Activated B cell treated with CpG ODN at 0.5 μM for 24 hours (primary cell): ENCODE data around the gene SAYSD1. TPM values are rescaled to one million over a fixed set of nuclear protein-coding genes. Genes with fewer than 3 reads are reported as not detected.

ENCODE experiments used
- ATAC-seq: fragments of 200-7000 bp; cut with Tn5 transposase; one replicate; pipeline ENCODE4 v1.10.0; 2021; ENCODE audit warnings: low read depth, mild to moderate bottlenecking, moderate library complexity
- CTCF ChIA-PET: fragments of 350-600 bp; sonication (Branson Sonifier 250); formaldehyde crosslinking; loops from one replicate; lab custom pipeline; 2021; ENCODE audit warnings: antibody characterized with exemption; lab: Charles Lee
- POLR2A ChIA-PET: fragments of 350-600 bp; sonication (Branson Sonifier 250); formaldehyde crosslinking; loops from one replicate; lab custom pipeline; 2021; ENCODE audit warnings: antibody characterized with exemption; lab: Charles Lee
- DNase-seq: peaks from one replicate; pipeline ENCODE4 v3.0.0; 2022
- H3K27ac Mint-ChIP-seq: one replicate; pipeline ENCODE4 v1.8.0; 2020; ENCODE audit warnings: mixed read lengths
- H3K27me3 Mint-ChIP-seq: one replicate; pipeline ENCODE4 v1.8.0; 2021; ENCODE audit warnings: mixed read lengths
- H3K36me3 Mint-ChIP-seq: one replicate; pipeline ENCODE4 v1.8.0; 2021; ENCODE audit warnings: low read depth, mixed read lengths
- H3K4me1 Mint-ChIP-seq: one replicate; pipeline ENCODE4 v1.8.0; 2021; ENCODE audit warnings: mixed read lengths
- H3K4me3 Mint-ChIP-seq: one replicate; pipeline ENCODE4 v1.8.0; 2020; ENCODE audit warnings: mild to moderate bottlenecking, mixed read lengths
- H3K9me3 Mint-ChIP-seq: one replicate; pipeline ENCODE4 v1.8.0; 2020; ENCODE audit warnings: mixed read lengths
- intact Hi-C: fragments of 100-400 bp; cut with micrococcal nuclease; formaldehyde crosslinking; loops from one replicate; pipeline ENCODE4 v1.15.1; 2024
- total RNA-seq: library from RNA; stranded (reverse); gene quantifications from 2 replicates; pipeline ENCODE4 v1.2.3, GENCODE V29; 2022
- TF ChIP-seq, protein P1 (sequence below): fragments of 200-600 bp; IDR thresholded peaks from one replicate; pipeline ENCODE4 v1.8.0; 2022; ENCODE audit warnings: antibody characterized with exemption, mild to moderate bottlenecking

The SAYSD1 gene
- total RNA-seq, 1 donor from 2014 or later = 9.6 TPM

DNA sequence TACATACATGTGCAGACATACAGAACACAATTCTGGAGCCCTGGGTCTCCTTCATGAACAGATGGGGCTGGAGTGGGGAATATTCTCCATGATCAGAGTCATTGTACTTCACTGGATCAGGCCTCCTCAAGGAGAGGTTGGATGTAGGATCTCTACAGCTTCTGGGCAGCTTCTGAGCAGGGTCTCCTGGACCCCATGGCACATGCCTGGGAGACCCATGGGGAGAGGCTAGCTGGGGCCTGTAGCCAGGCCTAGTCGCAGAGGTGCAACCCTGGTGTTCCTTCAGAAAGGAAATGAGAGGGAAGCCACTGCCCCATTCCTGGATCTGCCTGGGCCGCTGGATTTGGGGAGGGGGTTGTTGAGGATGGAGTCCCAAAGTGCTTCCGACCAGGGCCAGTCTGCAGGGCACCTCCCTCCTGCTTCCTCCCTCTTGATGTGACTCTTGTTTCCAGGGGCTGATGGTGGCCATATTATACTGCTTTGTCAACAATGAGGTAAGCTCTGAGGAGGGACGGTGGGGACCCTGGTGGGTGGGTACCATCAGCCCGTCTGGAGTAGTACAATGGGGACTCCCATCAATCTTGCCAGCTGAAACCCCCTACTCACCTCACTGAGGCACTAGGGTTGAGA, 34.6 kb downstream of the SAYSD1 start:
- ATAC-seq (no peak), DNase-seq (no peak)
- TF ChIP-seq, protein P1, sequence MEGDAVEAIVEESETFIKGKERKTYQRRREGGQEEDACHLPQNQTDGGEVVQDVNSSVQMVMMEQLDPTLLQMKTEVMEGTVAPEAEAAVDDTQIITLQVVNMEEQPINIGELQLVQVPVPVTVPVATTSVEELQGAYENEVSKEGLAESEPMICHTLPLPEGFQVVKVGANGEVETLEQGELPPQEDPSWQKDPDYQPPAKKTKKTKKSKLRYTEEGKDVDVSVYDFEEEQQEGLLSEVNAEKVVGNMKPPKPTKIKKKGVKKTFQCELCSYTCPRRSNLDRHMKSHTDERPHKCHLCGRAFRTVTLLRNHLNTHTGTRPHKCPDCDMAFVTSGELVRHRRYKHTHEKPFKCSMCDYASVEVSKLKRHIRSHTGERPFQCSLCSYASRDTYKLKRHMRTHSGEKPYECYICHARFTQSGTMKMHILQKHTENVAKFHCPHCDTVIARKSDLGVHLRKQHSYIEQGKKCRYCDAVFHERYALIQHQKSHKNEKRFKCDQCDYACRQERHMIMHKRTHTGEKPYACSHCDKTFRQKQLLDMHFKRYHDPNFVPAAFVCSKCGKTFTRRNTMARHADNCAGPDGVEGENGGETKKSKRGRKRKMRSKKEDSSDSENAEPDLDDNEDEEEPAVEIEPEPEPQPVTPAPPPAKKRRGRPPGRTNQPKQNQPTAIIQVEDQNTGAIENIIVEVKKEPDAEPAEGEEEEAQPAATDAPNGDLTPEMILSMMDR = no peak
- intact Hi-C loops = no loop called here
- Mint-ChIP-seq H3K4me3 (no peak overlapping the region), H3K9me3 (no peaks in the 10 kb centered on the region), H3K4me1 (no peaks in the 10 kb centered on the region), H3K36me3 (no peaks in the 10 kb centered on the region), H3K27me3 (peaks cover 11% of the 10 kb centered on the region), H3K27ac (no peak overlapping the region)
- CTCF ChIA-PET = no interaction called here
- POLR2A ChIA-PET = no interaction called here

GRCh38 chr6:39079197-39080125, 35.5 kb downstream of the SAYSD1 start:
- Mint-ChIP-seq H3K4me1 (no peaks in the 10 kb centered on the region), H3K36me3 (no peaks in the 10 kb centered on the region), H3K27me3 (peaks cover 9% of the 10 kb centered on the region), H3K27ac (no peak overlapping the region), H3K9me3 (no peaks in the 10 kb centered on the region), H3K4me3 (no peak overlapping the region)
- ChIA-PET POLR2A (no interaction called here), CTCF (no interaction called here)
- TF ChIP-seq, protein P1 = no peak
- DNase-seq = no peak
- ATAC-seq = no peak
- intact Hi-C loops = no loop called here

GRCh38 chr6:39078695-39079094, 36.3 kb downstream of the SAYSD1 start:
- ChIA-PET POLR2A (no interaction called here), CTCF (no interaction called here)
- TF ChIP-seq, protein P1 = no peak
- intact Hi-C loops = no loop called here
- H3K27ac Mint-ChIP-seq = no peak overlapping the region
- DNase-seq (no peak), ATAC-seq (no peak)
- no peak overlapping the region for H3K4me3 Mint-ChIP-seq
- no peaks in the 10 kb centered on the region for H3K36me3 Mint-ChIP-seq
- no peaks in the 10 kb centered on the region for H3K9me3 Mint-ChIP-seq
- no peaks in the 10 kb centered on the region for H3K4me1 Mint-ChIP-seq
- H3K27me3 Mint-ChIP-seq = peaks cover 3% of the 10 kb centered on the region

DNA sequence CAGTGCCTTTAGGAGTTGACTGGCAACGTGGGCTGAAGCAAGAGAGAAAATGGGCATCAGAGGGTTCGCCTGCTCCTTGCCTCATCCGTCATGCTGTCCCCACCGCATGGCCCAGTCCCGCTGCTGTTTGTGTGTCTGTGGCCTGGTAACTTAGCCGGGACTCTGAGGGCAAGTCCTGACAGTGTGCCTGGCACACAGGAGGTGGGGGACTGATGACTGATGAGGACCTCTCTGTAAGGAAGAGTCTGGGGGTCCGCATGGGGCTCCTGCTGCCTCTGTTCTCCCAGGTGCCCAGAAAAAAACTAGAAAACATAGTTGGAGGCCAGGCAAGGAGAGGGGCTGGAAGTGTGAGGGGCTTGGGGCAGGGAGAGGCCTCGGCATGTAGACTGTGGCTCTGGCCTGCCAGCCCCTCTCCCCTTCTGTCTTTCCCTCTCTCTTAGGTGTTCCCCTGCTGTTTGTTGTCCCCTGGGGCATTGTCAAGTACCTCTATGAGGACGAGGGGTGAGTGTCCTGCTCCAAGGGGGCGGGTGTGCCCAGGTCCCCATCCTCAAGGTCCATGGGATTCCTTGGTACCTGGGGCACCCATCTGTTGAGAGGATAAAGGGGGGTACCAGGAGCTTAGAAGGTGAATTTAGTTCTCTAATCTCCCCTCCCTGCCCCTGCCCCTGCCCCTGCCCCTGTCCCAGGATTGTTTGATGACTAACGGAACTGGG, 36.9 kb downstream of the SAYSD1 start:
- Mint-ChIP-seq H3K36me3 (no peaks in the 10 kb centered on the region), H3K27ac (no peak overlapping the region), H3K4me3 (no peak overlapping the region), H3K27me3 (no peaks in the 10 kb centered on the region), H3K4me1 (no peaks in the 10 kb centered on the region), H3K9me3 (no peaks in the 10 kb centered on the region)
- TF ChIP-seq, protein P1 = no peak
- intact Hi-C loops = no loop called here
- ChIA-PET POLR2A (no interaction called here), CTCF (no interaction called here)
- DNase-seq (no peak), ATAC-seq (no peak)
